ENCODE measurements around the gene NLRP9.

Gene NLRP9

GRCh38 chr19:55703790-55704215 is 34.4 kb downstream of the NLRP9 start:
- Histone ChIP-seq H3K27me3 (ENCODE audit: control insufficient read depth, insufficient read depth, low read length) (no peaks in the 10 kb centered on the region), H3K27ac (ENCODE audit: low read depth, low read length) (no peak overlapping the region), H3K36me3 (ENCODE audit: control insufficient read depth, insufficient read depth, low read length) (peaks cover 5% of the 10 kb centered on the region; the same call in 1 of the 2 replicates), H3K4me1 (ENCODE audit: control insufficient read depth, insufficient read depth, low read length) (no peaks in the 10 kb centered on the region), H3K9me3 (ENCODE audit: control insufficient read depth, insufficient read depth, low read length) (peaks cover 13% of the 10 kb centered on the region), H3K9ac (ENCODE audit: low read depth, low read length) (no peak overlapping the region), H3K4me3 (ENCODE audit: low read depth, low read length) (no peak overlapping the region)

- Histone ChIP-seq H3K4me3 (ENCODE audit: low read depth, low read length) (no peak overlapping the region), H3K4me1 (ENCODE audit: control insufficient read depth, insufficient read depth, low read length) (no peaks in the 10 kb centered on the region), H3K36me3 (ENCODE audit: control insufficient read depth, insufficient read depth, low read length) (peaks cover 12% of the 10 kb centered on the region), H3K27ac (ENCODE audit: low read depth, low read length) (no peak overlapping the region), H3K27me3 (ENCODE audit: control insufficient read depth, insufficient read depth, low read length) (no peaks in the 10 kb centered on the region), H3K9me3 (ENCODE audit: control insufficient read depth, insufficient read depth, low read length) (peaks cover 12% of the 10 kb centered on the region), H3K9ac (ENCODE audit: low read depth, low read length) (no peak overlapping the region)
Observed at GRCh38 chr19:55702131-55702627, 36.0 kb downstream of the NLRP9 start.

- no peak overlapping the region for H3K27ac ChIP-seq (ENCODE audit: low read depth, low read length)
- no peaks in the 10 kb centered on the region for H3K27me3 ChIP-seq (ENCODE audit: control insufficient read depth, insufficient read depth, low read length)
- peaks cover 19% of the 10 kb centered on the region for H3K36me3 ChIP-seq (ENCODE audit: control insufficient read depth, insufficient read depth, low read length)
Observed at GRCh38 chr19:55700813-55701212, 37.4 kb downstream of the NLRP9 start.

GRCh38 chr19:55699221-55699620 is 39.0 kb downstream of the NLRP9 start:
- Histone ChIP-seq H3K4me1 (ENCODE audit: control insufficient read depth, insufficient read depth, low read length) (no peaks in the 10 kb centered on the region), H3K36me3 (ENCODE audit: control insufficient read depth, insufficient read depth, low read length) (peaks cover 31% of the 10 kb centered on the region), H3K4me3 (ENCODE audit: low read depth, low read length) (no peak overlapping the region), H3K9ac (ENCODE audit: low read depth, low read length) (no peak overlapping the region), H3K27ac (ENCODE audit: low read depth, low read length) (no peak overlapping the region), H3K9me3 (ENCODE audit: control insufficient read depth, insufficient read depth, low read length) (peaks cover 3% of the 10 kb centered on the region; the same call in 1 of the 2 replicates), H3K27me3 (ENCODE audit: control insufficient read depth, insufficient read depth, low read length) (no peaks in the 10 kb centered on the region)

More at GRCh38 chr19:55700813-55701212, 37.4 kb downstream of the NLRP9 start:
- Histone ChIP-seq H3K4me1 (ENCODE audit: control insufficient read depth, insufficient read depth, low read length) (no peaks in the 10 kb centered on the region), H3K9ac (ENCODE audit: low read depth, low read length) (no peak overlapping the region), H3K9me3 (ENCODE audit: control insufficient read depth, insufficient read depth, low read length) (peaks cover 12% of the 10 kb centered on the region), H3K4me3 (ENCODE audit: low read depth, low read length) (no peak overlapping the region)

- Histone ChIP-seq H3K27me3 (ENCODE audit: control insufficient read depth, insufficient read depth, low read length) (no peaks in the 10 kb centered on the region), H3K4me1 (ENCODE audit: control insufficient read depth, insufficient read depth, low read length) (no peaks in the 10 kb centered on the region), H3K4me3 (ENCODE audit: low read depth, low read length) (no peak overlapping the region), H3K27ac (ENCODE audit: low read depth, low read length) (no peak overlapping the region), H3K9ac (ENCODE audit: low read depth, low read length) (no peak overlapping the region), H3K9me3 (ENCODE audit: control insufficient read depth, insufficient read depth, low read length) (no peaks in the 10 kb centered on the region), H3K36me3 (ENCODE audit: control insufficient read depth, insufficient read depth, low read length) (peaks cover 39% of the 10 kb centered on the region)
Observed at GRCh38 chr19:55698256-55698655, 39.9 kb downstream of the NLRP9 start.

GRCh38 chr19:55697698-55698097 is 40.5 kb downstream of the NLRP9 start:
- Histone ChIP-seq H3K9me3 (ENCODE audit: control insufficient read depth, insufficient read depth, low read length) (no peaks in the 10 kb centered on the region), H3K4me1 (ENCODE audit: control insufficient read depth, insufficient read depth, low read length) (no peaks in the 10 kb centered on the region), H3K27ac (ENCODE audit: low read depth, low read length) (no peak overlapping the region), H3K36me3 (ENCODE audit: control insufficient read depth, insufficient read depth, low read length) (peaks cover 44% of the 10 kb centered on the region), H3K9ac (ENCODE audit: low read depth, low read length) (no peak overlapping the region), H3K4me3 (ENCODE audit: low read depth, low read length) (no peak overlapping the region), H3K27me3 (ENCODE audit: control insufficient read depth, insufficient read depth, low read length) (no peaks in the 10 kb centered on the region)

GRCh38 chr19:55697069-55697440 is 41.1 kb downstream of the NLRP9 start:
- Histone ChIP-seq H3K9ac (ENCODE audit: low read depth, low read length) (no peak overlapping the region), H3K4me1 (ENCODE audit: control insufficient read depth, insufficient read depth, low read length) (no peaks in the 10 kb centered on the region), H3K9me3 (ENCODE audit: control insufficient read depth, insufficient read depth, low read length) (no peaks in the 10 kb centered on the region), H3K4me3 (ENCODE audit: low read depth, low read length) (no peak overlapping the region), H3K27me3 (ENCODE audit: control insufficient read depth, insufficient read depth, low read length) (no peaks in the 10 kb centered on the region), H3K36me3 (ENCODE audit: control insufficient read depth, insufficient read depth, low read length) (peaks cover 44% of the 10 kb centered on the region), H3K27ac (ENCODE audit: low read depth, low read length) (no peak overlapping the region)

GRCh38 chr19:55696301-55697068 is 41.7 kb downstream of the NLRP9 start:
- no peak overlapping the region for H3K27ac ChIP-seq (ENCODE audit: low read depth, low read length)
- no peaks in the 10 kb centered on the region for H3K27me3 ChIP-seq (ENCODE audit: control insufficient read depth, insufficient read depth, low read length)
- H3K4me3 ChIP-seq (ENCODE audit: low read depth, low read length) = no peak overlapping the region
- peaks cover 44% of the 10 kb centered on the region for H3K36me3 ChIP-seq (ENCODE audit: control insufficient read depth, insufficient read depth, low read length)
- H3K9me3 ChIP-seq (ENCODE audit: control insufficient read depth, insufficient read depth, low read length) = no peaks in the 10 kb centered on the region
- no peak overlapping the region for H3K9ac ChIP-seq (ENCODE audit: low read depth, low read length)
- H3K4me1 ChIP-seq (ENCODE audit: control insufficient read depth, insufficient read depth, low read length) = no peaks in the 10 kb centered on the region

GRCh38 chr19:55695511-55696290 is 42.5 kb downstream of the NLRP9 start:
- Histone ChIP-seq H3K36me3 (ENCODE audit: control insufficient read depth, insufficient read depth, low read length) (peaks cover 44% of the 10 kb centered on the region), H3K9ac (ENCODE audit: low read depth, low read length) (no peak overlapping the region), H3K27me3 (ENCODE audit: control insufficient read depth, insufficient read depth, low read length) (no peaks in the 10 kb centered on the region), H3K27ac (ENCODE audit: low read depth, low read length) (no peak overlapping the region), H3K9me3 (ENCODE audit: control insufficient read depth, insufficient read depth, low read length) (no peaks in the 10 kb centered on the region), H3K4me3 (ENCODE audit: low read depth, low read length) (no peak overlapping the region), H3K4me1 (ENCODE audit: control insufficient read depth, insufficient read depth, low read length) (no peaks in the 10 kb centered on the region)

GRCh38 chr19:55694656-55695491 is 43.3 kb downstream of the NLRP9 start:
- H3K9me3 ChIP-seq (ENCODE audit: control insufficient read depth, insufficient read depth, low read length) = no peaks in the 10 kb centered on the region
- H3K4me1 ChIP-seq (ENCODE audit: control insufficient read depth, insufficient read depth, low read length) = no peaks in the 10 kb centered on the region
- H3K4me3 ChIP-seq (ENCODE audit: low read depth, low read length) = no peak overlapping the region
- H3K27ac ChIP-seq (ENCODE audit: low read depth, low read length) = no peak overlapping the region
- H3K27me3 ChIP-seq (ENCODE audit: control insufficient read depth, insufficient read depth, low read length) = no peaks in the 10 kb centered on the region
- H3K9ac ChIP-seq (ENCODE audit: low read depth, low read length) = no peak overlapping the region
- H3K36me3 ChIP-seq (ENCODE audit: control insufficient read depth, insufficient read depth, low read length) = peaks cover 49% of the 10 kb centered on the region
